K562 (cell line): ENCODE measurements around the gene CFAP54. TPM values are rescaled to one million over a fixed set of nuclear protein-coding genes. Genes with fewer than 3 reads are reported as not detected.

Source experiments
- CREM ChIP-seq: IDR thresholded peaks from 2 replicates; pipeline ENCODE4 v1.6.1; 2014; ENCODE audit warnings: antibody characterized with exemption, low read depth
- HNRNPUL1 ChIP-seq: fragments of 200-400 bp; formaldehyde crosslinking; IDR thresholded peaks from 2 replicates; pipeline ENCODE4 v1.6.1; 2017; ENCODE audit warnings: low read length
- MAFG ChIP-seq: fragments of 450-650 bp; conservative IDR thresholded peaks from 2 replicates; pipeline ENCODE4 v1.6.1; 2016; ENCODE audit warnings: missing genetic modification characterization, missing compliant biosample characterization
- MCM7 ChIP-seq, 2 experiments: fragments of 450-650 bp; IDR thresholded peaks; 2 replicates each; pipeline ENCODE4 v1.6.1; 2016 to 2018
- NFE2L1 ChIP-seq: fragments of 450-650 bp; IDR thresholded peaks from 2 replicates; pipeline ENCODE4 v1.6.1; 2016; ENCODE audit warnings: missing genetic modification characterization, low read depth, mild to moderate bottlenecking, missing compliant biosample characterization, moderate library complexity, borderline replicate concordance
- PBX2 ChIP-seq, 2 experiments: IDR thresholded peaks in 1 of 2; conservative IDR thresholded peaks in 1 of 2; 2 replicates each; pipeline ENCODE4 v1.6.1; 2016; ENCODE audit warnings: low read depth in 2 of 2, mild to moderate bottlenecking in 1 of 2, missing compliant biosample characterization in 1 of 2, missing genetic modification characterization in 1 of 2, moderate library complexity in 1 of 2
- RBFOX2 ChIP-seq: fragments of 200-400 bp; formaldehyde crosslinking; IDR thresholded peaks from 2 replicates; pipeline ENCODE4 v1.6.1; 2017; ENCODE audit warnings: low read depth, mild to moderate bottlenecking, low read length, moderate library complexity
- STAG1 ChIP-seq: sonication (generic); formaldehyde crosslinking; IDR thresholded peaks from 2 replicates; pipeline ENCODE4 v1.5.0; 2020; ENCODE audit warnings: missing genetic modification reagents, borderline replicate concordance
- STAT5A ChIP-seq: IDR thresholded peaks from 2 replicates; pipeline ENCODE4 v1.6.1; 2012; ENCODE audit warnings: low read length, inconsistent platforms, borderline replicate concordance
- TFAM ChIP-seq: fragments of 250-450 bp; sonication (Bioruptor Pico); conservative IDR thresholded peaks from 2 replicates; pipeline ENCODE4 v1.5.0; 2021; ENCODE audit warnings: mild to moderate bottlenecking, moderate library complexity
- TSC22D4 ChIP-seq: fragments of 450-650 bp; IDR thresholded peaks from 2 replicates; pipeline ENCODE4 v1.6.1; 2016; ENCODE audit warnings: missing genetic modification characterization, missing biosample characterization, control low read depth
- ZBTB40 ChIP-seq, 2 experiments: fragments of 450-650 bp in 1 of 2; sonication (generic) in 1 of 2; formaldehyde crosslinking in 1 of 2; IDR thresholded peaks; 2 replicates each; pipeline versions ENCODE4 v1.7.1 to v1.9.0; 2016 to 2022; ENCODE audit warnings: inconsistent platforms in 1 of 2, mild to moderate bottlenecking in 1 of 2, missing genetic modification reagents in 1 of 2
- ZSCAN32 ChIP-seq: fragments of 450-650 bp; formaldehyde crosslinking; IDR thresholded peaks from 2 replicates; pipeline ENCODE4 v1.4.0; 2020; ENCODE audit warnings: mild to moderate bottlenecking, moderate library complexity
- polyA plus RNA-seq, 8 experiments: library from polyadenylated mRNA; depleted of rRNA in 4 of 8; stranded (reverse) in 5 of 8; unstranded in 3 of 8; fragments of >200 nt; fragmentation: Nextera tagmentation in 2 of 8; fragmentation: Illumina TruSeq in 1 of 8; extraction: Ambion mirVana in 2 of 8; extraction: Trizol in 1 of 8; gene quantifications; 2 replicates each; pipeline versions ENCODE4 v1.2.1 to v1.2.3, GENCODE V29; 2011 to 2014; ENCODE audit warnings: inconsistent platforms in 1 of 8, missing spikeins in 1 of 8
- total RNA-seq, 7 experiments: library from RNA; depleted of rRNA in 6 of 7; stranded (reverse); fragments of >200 nt in 6 of 7; fragmentation: Illumina TruSeq in 2 of 7; extraction: Trizol in 2 of 7; gene quantifications; 2 replicates each; pipeline versions ENCODE4 v1.2.1 to v1.2.3, GENCODE V29; 2011 to 2021; ENCODE audit warnings: low replicate concordance in 1 of 7

The CFAP54 gene
- total and polyA plus RNA-seq, 9 of the 15 experiments (the other 6 are each of a cell fraction or from before 2014, with no cell fraction given) = 0.03 to 0.23 (median 0.10) TPM; not detected in 3

DNA sequence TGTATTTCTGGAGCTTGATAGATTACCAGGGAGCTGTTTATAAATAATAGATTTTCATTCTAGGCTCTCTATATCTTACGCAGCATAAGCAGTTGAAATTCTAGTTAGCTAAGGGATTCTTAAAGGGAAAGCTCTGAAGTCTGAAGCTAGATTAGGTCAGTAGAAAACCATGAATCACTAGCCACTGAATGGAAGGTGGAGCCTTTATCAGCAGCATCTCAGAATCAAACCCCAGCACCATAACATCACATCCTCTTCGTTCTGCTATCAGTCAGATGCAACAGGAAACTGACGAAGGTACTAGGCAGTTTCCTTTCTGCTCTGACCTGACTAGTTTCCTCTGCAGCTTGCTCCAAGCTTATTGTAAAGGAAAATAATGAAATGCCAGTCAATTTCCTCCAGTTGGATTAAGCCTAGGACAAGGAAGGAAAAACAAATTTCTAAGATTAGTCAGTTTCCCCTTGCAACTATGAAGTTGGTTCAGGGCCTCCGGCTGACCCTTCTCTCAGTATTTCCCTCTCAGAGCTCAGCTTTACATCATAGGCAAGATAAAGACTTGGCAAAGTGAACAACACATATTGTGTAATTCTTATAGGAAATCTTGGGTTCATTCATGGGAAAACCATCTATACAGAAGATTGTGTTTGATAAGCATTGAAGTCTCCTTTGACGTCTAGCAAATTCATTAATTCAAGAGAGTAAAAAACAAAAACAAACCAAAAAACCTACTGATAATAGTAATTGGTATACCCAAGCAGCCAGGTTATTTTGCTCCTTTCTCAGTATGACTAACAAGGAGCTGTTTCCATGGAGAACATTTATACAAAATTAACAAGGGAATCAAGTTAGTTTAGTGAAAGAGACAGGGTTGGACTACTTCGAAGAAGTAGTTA, 43.4 kb upstream of the CFAP54 start (continued):
- TF ChIP-seq ZBTB40 (IDR thresholded peaks at IDR 0.05) = peak; percentile 61; the same call in 1 of the 2 replicates
- TF ChIP-seq ZBTB40 (CRISPR knock-in tag; IDR thresholded peaks at IDR 0.05) = no peak
- TF ChIP-seq MCM7 (IDR thresholded peaks at IDR 0.05) = no peak
- TF ChIP-seq HNRNPUL1 = no peak
- TF ChIP-seq NFE2L1 (tag) = no peak
- TF ChIP-seq ZSCAN32 (CRISPR knock-in tag) = no peak
- TF ChIP-seq STAG1 (CRISPR knock-in tag) = no peak
- TF ChIP-seq PBX2 (CRISPR knock-in tag; IDR thresholded peaks at IDR 0.05; ENCODE audit: low read depth) = no peak
- TF ChIP-seq PBX2 (tag; conservative IDR thresholded peaks at IDR 0.05; ENCODE audit: low read depth) = peak; percentile 52
- TF ChIP-seq TFAM (CRISPR knock-in tag) = no peak
- peak; percentile 50 for TF ChIP-seq RBFOX2
- TF ChIP-seq STAT5A = peak; percentile 48; the same call in 1 of the 2 replicates
- TF ChIP-seq TSC22D4 = no peak
- TF ChIP-seq CREM = peak; percentile 87
- no peak for TF ChIP-seq MAFG
